HG03432 (cell line): ENCODE data around the gene C1QTNF12.

Experiments used
- ATAC-seq: cut with Tn5 transposase; IDR thresholded peaks from one replicate; pipeline ENCODE4 v1.9.1; 2021; ENCODE audit warnings: mild to moderate bottlenecking, moderate library complexity; ENCODE audit not compliant: unreplicated experiment

C1QTNF12 gene

DNA sequence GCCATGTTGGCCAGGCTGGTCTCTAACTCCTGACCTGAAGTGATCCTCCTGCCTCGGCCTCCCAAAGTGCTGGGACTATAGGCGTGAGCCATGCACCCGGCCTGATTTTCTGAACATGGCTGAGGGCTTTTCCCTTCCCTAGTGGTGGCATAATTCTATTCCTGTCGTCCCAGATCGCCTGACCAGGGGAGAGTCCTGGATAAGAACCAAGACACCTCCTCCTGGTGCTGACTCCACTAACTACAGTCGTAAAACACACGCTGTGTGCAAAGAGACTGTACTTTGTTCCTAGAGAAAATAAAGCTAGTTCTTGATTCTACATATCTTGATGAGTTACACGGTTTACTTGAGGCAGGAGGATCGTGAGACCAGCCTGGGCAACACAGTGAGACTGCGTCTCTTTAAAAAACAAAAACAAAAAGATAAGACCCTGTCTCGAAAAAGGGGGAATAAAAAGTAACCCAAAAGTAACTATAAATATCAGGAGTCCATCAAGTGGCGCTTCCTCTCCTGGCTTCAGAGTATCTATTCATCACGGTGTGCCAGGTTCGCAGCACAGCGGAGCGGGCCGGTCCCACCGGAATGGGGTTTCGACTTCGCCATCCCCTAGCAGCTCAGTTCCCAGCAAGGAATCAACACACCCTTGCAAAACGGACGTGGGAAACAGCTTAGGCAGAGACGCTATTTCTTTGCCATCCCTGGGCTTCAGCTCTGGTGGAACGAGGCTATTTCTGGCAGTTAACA is 15.7 kb downstream of the C1QTNF12 start:
- no peak for ATAC-seq

DNA sequence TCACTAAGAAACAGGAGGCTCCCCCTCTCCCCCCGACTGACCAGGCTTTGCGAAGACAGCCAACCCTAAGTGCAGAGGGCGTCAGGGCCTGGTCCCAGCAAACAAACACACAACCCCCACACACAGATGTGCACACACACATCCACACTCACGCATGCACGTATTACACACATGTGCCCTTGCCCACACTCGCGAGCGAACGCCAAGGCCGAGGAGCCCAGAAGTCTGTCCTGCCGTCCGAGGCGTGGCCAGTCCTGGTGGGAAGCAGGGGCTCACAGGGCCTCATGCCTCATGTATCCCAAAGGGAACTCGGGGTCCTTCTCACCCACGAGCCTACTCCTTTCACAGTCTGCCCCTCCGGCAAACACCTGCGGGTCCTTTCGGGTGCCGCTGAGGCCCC is 16.8 kb downstream of the C1QTNF12 start:
- no peak for ATAC-seq

- no peak for ATAC-seq
Observed at GRCh38 chr1:1228596-1229321, 17.8 kb downstream of the C1QTNF12 start.

DNA sequence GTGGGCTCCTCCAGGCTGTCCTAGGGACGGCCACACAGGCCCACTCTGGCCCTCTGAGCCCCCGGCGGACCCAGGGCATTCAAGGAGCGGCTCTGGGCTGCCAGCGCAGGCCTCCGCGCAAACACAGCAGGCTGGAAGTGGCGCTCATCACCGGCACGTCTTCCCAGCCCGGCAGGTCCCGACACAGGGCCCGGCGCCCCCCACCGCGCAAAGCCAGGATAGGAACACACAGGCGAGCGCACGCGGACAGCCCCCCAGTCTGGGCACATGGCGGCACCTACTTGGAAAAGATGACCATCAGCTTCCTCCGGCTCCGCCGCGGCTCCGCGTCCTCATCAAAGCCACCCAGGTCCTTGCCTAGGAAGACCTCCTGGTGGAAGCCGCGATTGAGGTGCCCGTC is 18.3 kb downstream of the C1QTNF12 start:
- ATAC-seq, result no peak

DNA sequence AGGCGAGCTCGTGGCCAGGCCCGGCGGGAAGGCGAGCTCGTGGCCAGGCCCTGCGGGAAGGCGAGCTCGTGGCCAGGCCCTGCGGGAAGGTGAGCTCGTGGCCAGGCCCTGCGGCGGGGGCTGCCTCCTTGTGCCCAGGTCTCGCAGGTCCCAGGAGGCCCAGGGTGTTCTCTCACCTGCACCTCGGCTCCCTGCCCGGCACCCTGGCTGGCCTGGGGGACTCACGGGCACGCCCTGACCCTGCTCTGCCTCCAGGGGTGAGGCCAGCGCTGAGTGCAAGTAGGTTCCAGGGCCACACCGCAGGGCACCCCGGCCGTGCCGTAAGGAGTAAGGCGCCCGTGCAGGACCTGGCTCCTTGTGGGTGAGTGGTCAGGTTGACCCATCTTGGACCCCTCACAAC is 19.1 kb downstream of the C1QTNF12 start:
- ATAC-seq, result no peak

GRCh38 chr1:1226566-1227362 is 19.8 kb downstream of the C1QTNF12 start:
- ATAC-seq, result no peak

- no peak for ATAC-seq
Observed at GRCh38 chr1:1225913-1226312, 20.6 kb downstream of the C1QTNF12 start.

DNA sequence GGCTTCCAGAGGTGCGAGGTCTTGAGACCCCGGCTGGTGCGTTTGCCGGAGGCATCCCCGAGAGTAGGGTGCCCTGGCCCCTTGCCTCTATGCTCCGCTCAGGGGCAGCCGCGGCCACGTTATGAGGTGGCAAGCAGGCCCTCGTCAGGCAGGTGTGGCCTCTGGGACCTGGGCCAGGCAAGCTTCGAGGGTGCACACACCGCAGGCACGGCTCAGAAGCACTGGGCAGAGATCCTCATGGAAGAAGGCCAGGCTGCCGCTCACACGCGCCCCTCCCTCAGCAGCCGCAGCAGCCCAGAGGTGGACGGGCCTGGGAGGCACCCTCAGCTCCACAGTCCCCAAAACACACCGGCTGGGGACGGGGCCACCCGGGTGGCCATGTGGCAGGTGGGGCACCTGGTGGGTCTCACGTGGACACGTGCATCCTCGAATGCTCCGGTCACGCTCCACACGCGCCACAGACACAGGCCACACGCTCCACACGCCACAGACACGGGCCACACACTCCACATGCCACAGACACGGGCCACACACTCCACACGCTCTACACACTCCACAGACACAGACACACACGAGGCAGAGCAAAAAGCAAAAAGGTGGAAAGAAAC is 21.2 kb downstream of the C1QTNF12 start:
- ATAC-seq, result no peak

GRCh38 chr1:1223891-1224290 is 22.6 kb downstream of the C1QTNF12 start:
- no peak for ATAC-seq

GRCh38 chr1:1223321-1223720 is 23.2 kb downstream of the C1QTNF12 start:
- ATAC-seq, result no peak

DNA sequence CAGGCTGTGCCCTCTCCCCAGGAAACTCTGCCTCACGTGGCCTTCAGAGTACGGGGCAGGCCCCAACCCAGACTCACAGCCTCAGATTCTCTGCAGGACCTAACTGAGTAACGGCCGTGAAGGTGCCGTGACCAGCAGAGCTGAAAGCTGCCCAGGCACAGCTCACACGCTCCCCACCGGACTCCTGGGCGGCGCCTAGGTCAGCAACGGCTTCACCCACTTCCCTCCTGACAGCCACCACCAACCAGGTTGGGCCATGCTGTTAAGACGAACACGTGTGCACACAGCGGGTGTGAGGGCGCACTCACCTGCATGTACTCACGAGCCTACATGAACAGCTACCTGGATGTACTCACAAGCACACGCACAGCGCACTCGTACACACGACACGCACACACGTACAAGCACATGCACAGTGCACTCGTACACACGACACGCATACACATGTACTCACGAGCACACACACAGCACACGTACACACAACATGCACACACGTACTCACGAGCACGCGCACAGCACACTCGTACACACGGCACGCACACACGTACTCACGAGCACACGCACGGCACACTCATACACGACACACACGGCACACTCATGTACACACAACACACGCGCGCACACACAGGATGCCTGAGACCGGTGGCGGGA is 23.8 kb downstream of the C1QTNF12 start:
- no peak for ATAC-seq

DNA sequence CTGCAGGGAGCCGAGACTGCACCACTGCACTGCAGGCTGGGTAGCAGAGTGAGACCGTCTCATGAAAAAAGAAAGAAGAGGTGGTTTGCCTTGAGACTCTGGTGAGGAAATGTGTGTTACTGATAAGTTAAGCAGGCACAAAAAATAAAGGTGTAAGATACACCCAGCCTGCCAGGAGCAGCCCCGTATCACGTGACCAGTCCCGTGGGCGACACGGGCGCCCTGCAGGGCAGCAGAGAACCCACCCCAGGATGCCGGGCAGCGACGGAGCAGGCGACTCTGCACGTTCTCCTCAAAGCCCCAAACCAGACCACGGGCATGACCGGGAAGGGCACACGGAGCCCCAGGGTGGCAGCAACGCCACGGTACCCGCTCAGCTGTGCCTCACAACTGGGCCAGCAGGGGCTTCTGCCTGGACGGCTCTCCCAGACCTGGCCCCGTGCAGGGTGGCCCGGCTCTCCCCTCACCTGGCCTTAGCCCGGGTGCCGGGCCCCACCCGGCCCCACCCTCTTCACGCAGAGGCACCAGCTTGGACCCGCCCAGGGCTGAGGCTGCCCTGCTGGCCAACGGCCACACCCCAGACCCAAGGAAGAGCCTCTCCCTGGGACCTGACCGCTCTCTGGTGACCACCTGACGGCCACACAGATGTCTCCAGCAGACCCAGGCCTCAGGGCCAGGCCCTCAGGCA is 24.5 kb downstream of the C1QTNF12 start:
- ATAC-seq, result no peak

- no peak for ATAC-seq
Observed at GRCh38 chr1:1220197-1220596, 26.3 kb downstream of the C1QTNF12 start.

DNA sequence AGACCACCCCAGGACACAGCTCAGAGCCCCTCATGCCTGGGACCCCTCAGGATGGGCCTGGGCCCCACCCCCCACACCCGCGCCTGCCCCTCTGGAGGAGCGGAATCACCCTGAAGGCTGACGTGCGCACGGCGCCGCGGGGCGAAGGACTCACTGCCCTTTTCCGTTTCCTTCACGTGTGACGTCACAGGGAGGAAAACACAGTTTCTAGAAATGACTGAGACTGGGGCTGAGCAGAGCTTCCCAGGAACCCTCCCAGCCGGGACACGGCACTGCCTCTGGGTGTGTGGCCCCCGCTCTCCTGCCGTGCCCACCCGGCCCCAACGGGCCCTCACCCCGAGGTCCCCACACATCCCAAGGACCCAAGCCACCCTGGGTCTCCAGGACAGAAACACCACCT is 27.2 kb downstream of the C1QTNF12 start:
- ATAC-seq, result no peak

DNA sequence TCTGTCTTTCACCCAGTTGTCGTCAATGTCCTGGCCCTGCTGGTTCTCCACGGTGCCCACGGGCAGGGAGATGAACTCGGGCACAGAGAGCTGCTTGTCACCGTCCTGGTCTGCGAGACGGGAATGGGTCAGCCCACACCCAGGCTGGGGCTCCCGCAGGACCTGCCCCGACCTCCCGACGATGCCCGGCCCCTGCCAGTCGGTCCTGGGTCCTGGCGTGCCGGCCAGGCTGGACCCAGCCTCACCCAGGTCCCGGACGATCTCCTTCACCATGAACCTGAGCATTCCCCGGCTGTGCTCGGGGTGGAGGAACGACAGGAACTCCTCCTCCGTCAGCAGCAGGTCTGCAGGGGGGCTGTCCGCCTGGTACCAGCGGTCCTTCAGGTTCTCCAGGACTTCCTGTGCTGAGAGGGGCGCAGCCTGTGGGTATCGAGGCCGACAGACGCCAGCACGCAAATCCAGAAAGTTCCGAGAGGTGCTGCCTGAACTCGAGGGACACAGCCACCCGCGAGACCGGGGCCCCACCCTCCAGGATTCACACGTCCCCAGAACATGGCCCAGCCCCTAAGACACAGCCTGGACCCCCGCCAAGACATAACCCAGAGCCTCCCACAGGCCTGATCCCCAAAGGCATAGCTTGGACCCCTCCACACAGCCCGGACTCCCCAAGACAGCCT is 27.9 kb downstream of the C1QTNF12 start:
- ATAC-seq, result no peak

GRCh38 chr1:1217621-1218523 is 28.6 kb downstream of the C1QTNF12 start:
- no peak for ATAC-seq

- no peak for ATAC-seq
Observed at GRCh38 chr1:1216770-1217620, 29.5 kb downstream of the C1QTNF12 start.
